ENCODE data around the gene ACADSB. TPM values are rescaled to one million over a fixed set of nuclear protein-coding genes. Genes with fewer than 3 reads are reported as not detected.

Gene ACADSB
- 21.4 and 23.3 TPM in 2 replicates for total RNA-seq

GRCh38 chr10:123008355-123009104, at the start of gene ACADSB, which contains the start of gene IKZF5:
Gene ACADSB, plus strand, starts transcription at chr10:123009006. Its CDS starts 24 bp downstream, at chr10:123009030.
Gene IKZF5, minus strand, starts transcription at chr10:123008795. Its CDS starts 10,170 bp downstream, at chr10:122998625.
- H3K27ac Mint-ChIP-seq = peak within 1 kb of the TSS; percentile 99
- peaks cover 28% of the 10 kb centered on the region for H3K36me3 Mint-ChIP-seq (ENCODE audit: low read depth)
- no peaks in the 10 kb centered on the region for H3K9me3 Mint-ChIP-seq
- peak; percentile 94 for DNase-seq (ENCODE audit: low spot score)
- H3K4me3 Mint-ChIP-seq (ENCODE audit: low read depth) = peak within 1 kb of the TSS; percentile 98
- H3K27me3 Mint-ChIP-seq (ENCODE audit: low read depth) = no peaks in the 10 kb centered on the region
- intact Hi-C loops (cut with micrococcal nuclease) = loop anchor here (1.0 to 10.0 kb wide), 5 partner anchors 28 to 634 kb away; partner anchors contain the start of genes BUB3, C10orf88, FAM24B and PLEKHA1
- peaks cover 35% of the 10 kb centered on the region for H3K4me1 Mint-ChIP-seq (ENCODE audit: low read depth)

GRCh38 chr10:122962405-122962804, 46.4 kb upstream of the ACADSB start:
- H3K36me3 Mint-ChIP-seq (ENCODE audit: low read depth) = no peaks in the 10 kb centered on the region
- intact Hi-C loops (cut with micrococcal nuclease) = no loop called here

GRCh38 chr10:122966879-122967278, 41.9 kb upstream of the ACADSB start:
- no peak overlapping the region for H3K4me3 Mint-ChIP-seq (ENCODE audit: low read depth)
- DNase-seq (ENCODE audit: low spot score) = no peak
- H3K36me3 Mint-ChIP-seq (ENCODE audit: low read depth) = no peaks in the 10 kb centered on the region
- H3K4me1 Mint-ChIP-seq (ENCODE audit: low read depth) = peaks cover 4% of the 10 kb centered on the region
- intact Hi-C loops (cut with micrococcal nuclease) = no loop called here
- H3K27me3 Mint-ChIP-seq (ENCODE audit: low read depth) = peaks cover 13% of the 10 kb centered on the region
- peaks cover 37% of the 10 kb centered on the region for H3K9me3 Mint-ChIP-seq
- H3K27ac Mint-ChIP-seq = no peak overlapping the region

More at GRCh38 chr10:122962405-122962804, 46.4 kb upstream of the ACADSB start:
- no peak for DNase-seq (ENCODE audit: low spot score)
- H3K4me3 Mint-ChIP-seq (ENCODE audit: low read depth) = no peak overlapping the region
- peaks cover 10% of the 10 kb centered on the region for H3K27me3 Mint-ChIP-seq (ENCODE audit: low read depth)
- peaks cover 4% of the 10 kb centered on the region for H3K4me1 Mint-ChIP-seq (ENCODE audit: low read depth)
- peaks cover 24% of the 10 kb centered on the region for H3K9me3 Mint-ChIP-seq
- H3K27ac Mint-ChIP-seq = no peak overlapping the region

- DNase-seq (ENCODE audit: low spot score) = no peak
- Mint-ChIP-seq H3K4me1 (ENCODE audit: low read depth) (no peaks in the 10 kb centered on the region), H3K36me3 (ENCODE audit: low read depth) (no peaks in the 10 kb centered on the region), H3K9me3 (peaks cover 34% of the 10 kb centered on the region), H3K27me3 (ENCODE audit: low read depth) (peaks cover 13% of the 10 kb centered on the region), H3K27ac (no peak overlapping the region), H3K4me3 (ENCODE audit: low read depth) (no peak overlapping the region)
- intact Hi-C loops (cut with micrococcal nuclease) = no loop called here
Measured at GRCh38 chr10:122968698-122969097, 40.1 kb upstream of the ACADSB start.

GRCh38 chr10:122974023-122974422, 34.8 kb upstream of the ACADSB start:
- Mint-ChIP-seq H3K9me3 (peaks cover 1% of the 10 kb centered on the region), H3K4me3 (ENCODE audit: low read depth) (no peak overlapping the region), H3K4me1 (ENCODE audit: low read depth) (no peaks in the 10 kb centered on the region), H3K27ac (no peak overlapping the region), H3K27me3 (ENCODE audit: low read depth) (peaks cover 11% of the 10 kb centered on the region), H3K36me3 (ENCODE audit: low read depth) (no peaks in the 10 kb centered on the region)
- DNase-seq (ENCODE audit: low spot score) = no peak
- intact Hi-C loops (cut with micrococcal nuclease) = no loop called here

- Mint-ChIP-seq H3K4me3 (ENCODE audit: low read depth) (no peak overlapping the region), H3K27ac (no peak overlapping the region), H3K27me3 (ENCODE audit: low read depth) (peaks cover 9% of the 10 kb centered on the region), H3K36me3 (ENCODE audit: low read depth) (no peaks in the 10 kb centered on the region), H3K9me3 (no peaks in the 10 kb centered on the region), H3K4me1 (ENCODE audit: low read depth) (no peaks in the 10 kb centered on the region)
- intact Hi-C loops (cut with micrococcal nuclease) = no loop called here
- DNase-seq (ENCODE audit: low spot score) = no peak
Measured at GRCh38 chr10:122974543-122975064, 34.2 kb upstream of the ACADSB start.

- Mint-ChIP-seq H3K36me3 (ENCODE audit: low read depth) (no peaks in the 10 kb centered on the region), H3K4me3 (ENCODE audit: low read depth) (peak within 1 kb of the TSS; percentile 87), H3K4me1 (ENCODE audit: low read depth) (peaks cover 14% of the 10 kb centered on the region), H3K27me3 (ENCODE audit: low read depth) (peaks cover 6% of the 10 kb centered on the region), H3K9me3 (no peaks in the 10 kb centered on the region), H3K27ac (peak within 1 kb of the TSS; percentile 96)
- DNase-seq (ENCODE audit: low spot score) = peak; percentile 87
- intact Hi-C loops (cut with micrococcal nuclease) = loop anchor here (1.0 kb wide), 3 partner anchors 26 to 101 kb away; partner anchors contain the start of genes C10orf88, FAM24B and IKZF5
Measured at GRCh38 chr10:122980209-122981065, 28.4 kb upstream of the ACADSB start, which contains the start of gene PSTK. Gene PSTK, plus strand, starts transcription at chr10:122980401. Its CDS starts 79 bp downstream, at chr10:122980480.

GRCh38 chr10:122981066-122981464, 27.7 kb upstream of the ACADSB start:
- H3K27ac Mint-ChIP-seq = peak overlapping the region; percentile 96
- intact Hi-C loops (cut with micrococcal nuclease) = no loop called here
- H3K4me3 Mint-ChIP-seq (ENCODE audit: low read depth) = peak overlapping the region; percentile 87
- H3K9me3 Mint-ChIP-seq = no peaks in the 10 kb centered on the region
- peaks cover 3% of the 10 kb centered on the region for H3K27me3 Mint-ChIP-seq (ENCODE audit: low read depth)
- H3K36me3 Mint-ChIP-seq (ENCODE audit: low read depth) = no peaks in the 10 kb centered on the region
- H3K4me1 Mint-ChIP-seq (ENCODE audit: low read depth) = peaks cover 14% of the 10 kb centered on the region
- no peak for DNase-seq (ENCODE audit: low spot score)

- Mint-ChIP-seq H3K9me3 (no peaks in the 10 kb centered on the region), H3K27me3 (ENCODE audit: low read depth) (no peaks in the 10 kb centered on the region), H3K27ac (no peak overlapping the region), H3K36me3 (ENCODE audit: low read depth) (peaks cover 3% of the 10 kb centered on the region), H3K4me3 (ENCODE audit: low read depth) (no peak overlapping the region), H3K4me1 (ENCODE audit: low read depth) (peaks cover 14% of the 10 kb centered on the region)
- no peak for DNase-seq (ENCODE audit: low spot score)
- intact Hi-C loops (cut with micrococcal nuclease) = no loop called here
Measured at GRCh38 chr10:122983898-122984297, 24.9 kb upstream of the ACADSB start.

- H3K4me1 Mint-ChIP-seq (ENCODE audit: low read depth) = peaks cover 14% of the 10 kb centered on the region
- H3K36me3 Mint-ChIP-seq (ENCODE audit: low read depth) = peaks cover 3% of the 10 kb centered on the region
- intact Hi-C loops (cut with micrococcal nuclease) = no loop called here
- no peak overlapping the region for H3K27ac Mint-ChIP-seq
- H3K9me3 Mint-ChIP-seq = no peaks in the 10 kb centered on the region
- H3K4me3 Mint-ChIP-seq (ENCODE audit: low read depth) = no peak overlapping the region
- no peaks in the 10 kb centered on the region for H3K27me3 Mint-ChIP-seq (ENCODE audit: low read depth)
- DNase-seq (ENCODE audit: low spot score) = no peak
Measured at GRCh38 chr10:122984708-122985107, 24.1 kb upstream of the ACADSB start.

GRCh38 chr10:122986335-122986734, 22.5 kb upstream of the ACADSB start:
- Mint-ChIP-seq H3K27ac (no peak overlapping the region), H3K27me3 (ENCODE audit: low read depth) (no peaks in the 10 kb centered on the region), H3K36me3 (ENCODE audit: low read depth) (peaks cover 7% of the 10 kb centered on the region), H3K9me3 (no peaks in the 10 kb centered on the region), H3K4me1 (ENCODE audit: low read depth) (peaks cover 4% of the 10 kb centered on the region), H3K4me3 (ENCODE audit: low read depth) (no peak overlapping the region)
- intact Hi-C loops (cut with micrococcal nuclease) = no loop called here
- DNase-seq (ENCODE audit: low spot score) = no peak

- Mint-ChIP-seq H3K4me1 (ENCODE audit: low read depth) (no peaks in the 10 kb centered on the region), H3K27me3 (ENCODE audit: low read depth) (no peaks in the 10 kb centered on the region), H3K27ac (no peak overlapping the region), H3K36me3 (ENCODE audit: low read depth) (peaks cover 10% of the 10 kb centered on the region), H3K4me3 (ENCODE audit: low read depth) (no peak overlapping the region), H3K9me3 (no peaks in the 10 kb centered on the region)
- DNase-seq (ENCODE audit: low spot score) = no peak
- intact Hi-C loops (cut with micrococcal nuclease) = no loop called here
Measured at GRCh38 chr10:122988501-122988900, 20.3 kb upstream of the ACADSB start.

Measured in activated T-helper 2 cell treated with anti-CD3 and anti-CD28 coated beads, Interferon-gamma antibody, Interleukin-2, Interleukin-4, amounts not matched to agents 10 μg/mL and 5 μg/mL and 100 μg/mL, durations not matched to agents 14 hours and 24 hours and 36 hours (primary cell).